HCT116 (cell line): ENCODE data around the gene RNF225. TPM values are rescaled to one million over a fixed set of nuclear protein-coding genes. Genes with fewer than 3 reads are reported as not detected.

Experiments
- ATAC-seq: fragments of 200-7000 bp; cut with Tn5 transposase; 2 replicates; pipeline ENCODE4 v1.9.1; 2020; ENCODE audit warnings: mild to moderate bottlenecking, moderate library complexity
- BruUV-seq: library from RNA; stranded (reverse); fragments of 400-500 nt; replicated peaks from 2 replicates; lab custom pipeline; 2021; lab: Mats Ljungman, UMichigan
- CTCF ChIA-PET: fragments of 300-600 bp; sonication (Branson Sonifier 250); formaldehyde crosslinking; loops from one replicate; lab custom pipeline; 2021; ENCODE audit warnings: antibody characterized with exemption; lab: Charles Lee
- POLR2A ChIA-PET: fragments of 300-600, 350-600 bp; sonication (Branson Sonifier 250); formaldehyde crosslinking; loops from one replicate; lab custom pipeline; 2021; ENCODE audit warnings: antibody characterized with exemption; lab: Charles Lee
- RAD21 ChIA-PET, 2 experiments: fragments of 300-600 bp; sonication (Branson Sonifier 250); formaldehyde crosslinking; loops; one replicate each; lab custom pipeline; 2023; ENCODE audit warnings: low total read pairs in 2 of 2; ENCODE audit not compliant: uncharacterized antibody in 2 of 2, unreplicated experiment in 2 of 2, low non-redundant PET in 1 of 2; lab: Charles Lee
- DNase-seq: peaks from one replicate; pipeline ENCODE4 v3.0.0-alpha.2; 2010; ENCODE audit warnings: low read depth, low spot score
- H2AFZ ChIP-seq: fragments of 200-600 bp; shearing (Covaris generic), sonication (generic); 2 replicates; pipeline ENCODE4 v1.6.1; 2017; ENCODE audit warnings: low read depth, mixed run types, mixed read lengths, antibody characterized with exemption, low read length; ENCODE audit not compliant: poor library complexity, severe bottlenecking
- H3K27ac ChIP-seq: 2 replicates; pipeline ENCODE4 v1.5.1; 2012; ENCODE audit warnings: low read depth, low read length
- H3K27me3 ChIP-seq: fragments of 200-600 bp; sonication (generic); 2 replicates; pipeline ENCODE4 v1.6.1; 2016; ENCODE audit warnings: mixed run types, low read length, mixed read lengths; ENCODE audit not compliant: insufficient read depth
- H3K36me3 ChIP-seq, 2 experiments: fragments of 200-500 bp in 1 of 2; fragments of 200-600 bp in 1 of 2; sonication (Bioruptor generic) in 1 of 2; sonication (generic) in 1 of 2; 2 replicates each; pipeline versions ENCODE4 v1.5.1 to v1.6.1; 2014 to 2016; ENCODE audit warnings: low read length in 2 of 2, inconsistent platforms in 1 of 2, mixed read lengths in 1 of 2, mixed run types in 1 of 2; ENCODE audit not compliant: insufficient read depth in 2 of 2, control insufficient read depth in 1 of 2
- H3K4me1 ChIP-seq, 2 experiments: fragments of 200-600 bp in 1 of 2; sonication (generic) in 1 of 2; 2 replicates each; pipeline versions ENCODE4 v1.5.1 to v1.6.1; 2012 to 2017; ENCODE audit warnings: low read length in 2 of 2, inconsistent platforms in 1 of 2, mild to moderate bottlenecking in 1 of 2, mixed read lengths in 1 of 2, mixed run types in 1 of 2, moderate library complexity in 1 of 2; ENCODE audit not compliant: insufficient read depth in 2 of 2, control insufficient read depth in 1 of 2
- H3K4me2 ChIP-seq: fragments of 200-600 bp; sonication (generic); 2 replicates; pipeline ENCODE4 v1.6.1; 2017; ENCODE audit warnings: mixed run types, low read length, mixed read lengths
- H3K4me3 ChIP-seq, 2 experiments: fragments of 200-600 bp in 1 of 2; sonication (generic) in 1 of 2; replicated peaks in 1 of 2; 2 replicates each; pipeline ENCODE4 v1.5.1; 2011 to 2016; ENCODE audit warnings: low read length in 2 of 2, control low read depth in 1 of 2, low read depth in 1 of 2, mild to moderate bottlenecking in 1 of 2, mixed read lengths in 1 of 2, mixed run types in 1 of 2
- H3K79me2 ChIP-seq: fragments of 200-600 bp; sonication (generic); 2 replicates; pipeline ENCODE4 v1.6.1; 2017; ENCODE audit warnings: mild to moderate bottlenecking, mixed run types, low read length, moderate library complexity, mixed read lengths; ENCODE audit not compliant: insufficient read depth
- H3K9ac ChIP-seq: fragments of 200-600 bp; sonication (generic); 2 replicates; pipeline ENCODE4 v1.6.1; 2016; ENCODE audit warnings: low read length, mixed read lengths
- H3K9me2 ChIP-seq: fragments of 200-600 bp; sonication (generic), shearing (Covaris generic); 2 replicates; pipeline ENCODE4 v1.6.1; 2017; ENCODE audit warnings: mixed run types, mild to moderate bottlenecking, moderate library complexity; ENCODE audit not compliant: insufficient read depth
- H3K9me3 ChIP-seq, 2 experiments: fragments of 200-500 bp in 1 of 2; fragments of 200-600 bp in 1 of 2; sonication (Bioruptor generic) in 1 of 2; sonication (generic) in 1 of 2; 2 replicates each; pipeline ENCODE4 v1.6.1; 2014 to 2017; ENCODE audit warnings: low read length in 2 of 2, mixed read lengths in 2 of 2, inconsistent platforms in 1 of 2, low read depth in 1 of 2, mild to moderate bottlenecking in 1 of 2, mixed run types in 1 of 2, moderate library complexity in 1 of 2; ENCODE audit not compliant: control insufficient read depth in 1 of 2, insufficient read depth in 1 of 2
- H4K20me1 ChIP-seq: fragments of 200-600 bp; sonication (generic), shearing (Covaris generic); 2 replicates; pipeline ENCODE4 v1.6.1; 2017; ENCODE audit warnings: mixed run types, mild to moderate bottlenecking, moderate library complexity; ENCODE audit not compliant: insufficient read depth
- EGR1 ChIP-seq: IDR thresholded peaks from 2 replicates; pipeline ENCODE4 v1.6.1; 2012; ENCODE audit warnings: low read depth
- EZH2 ChIP-seq: fragments of 200-600 bp; sonication (generic); IDR thresholded peaks from 2 replicates; pipeline ENCODE4 v1.6.1; 2017; ENCODE audit warnings: antibody characterized with exemption, mixed run types
- EZH2phosphoT487 ChIP-seq: fragments of 200-600 bp; IDR thresholded peaks from 2 replicates; pipeline ENCODE4 v1.6.1; 2018; ENCODE audit warnings: antibody characterized with exemption, borderline replicate concordance
- FOSL1 ChIP-seq: IDR thresholded peaks from 2 replicates; pipeline ENCODE4 v1.6.1; 2012; ENCODE audit warnings: low read depth
- JUND ChIP-seq: IDR thresholded peaks from 2 replicates; pipeline ENCODE4 v1.6.1; 2012
- POLR2A ChIP-seq: IDR thresholded peaks from 2 replicates; pipeline ENCODE4 v1.7.0; 2011; ENCODE audit warnings: borderline replicate concordance; ENCODE audit not compliant: insufficient read depth, insufficient read length; ENCODE audit errors: extremely low read depth
- RAD21 ChIP-seq: IDR thresholded peaks from 2 replicates; pipeline ENCODE4 v1.6.1; 2012; ENCODE audit warnings: low read depth, mild to moderate bottlenecking
- SP1 ChIP-seq: IDR thresholded peaks from 2 replicates; pipeline ENCODE4 v1.6.1; 2012; ENCODE audit warnings: low read depth
- SRF ChIP-seq: IDR thresholded peaks from 2 replicates; pipeline ENCODE4 v1.6.1; 2012; ENCODE audit warnings: low read depth
- TCF7L2 ChIP-seq: IDR thresholded peaks from 2 replicates; pipeline ENCODE4 v1.7.0; 2011; ENCODE audit warnings: borderline replicate concordance, inconsistent platforms; ENCODE audit not compliant: insufficient read depth, insufficient read length; ENCODE audit errors: extremely low read depth
- YY1 ChIP-seq: IDR thresholded peaks from 2 replicates; pipeline ENCODE4 v1.6.1; 2011; ENCODE audit warnings: low read length, low read depth, moderate library complexity, mild to moderate bottlenecking; ENCODE audit not compliant: insufficient replicate concordance; ENCODE audit errors: extremely low read depth
- ZFX ChIP-seq: fragments of 450-650 bp; IDR thresholded peaks from 2 replicates; pipeline ENCODE4 v1.6.1; 2017
- ZNF274 ChIP-seq: fragments of 200-500 bp; sonication (Bioruptor generic); IDR thresholded peaks from 2 replicates; pipeline ENCODE4 v1.6.1; 2014; ENCODE audit warnings: mild to moderate bottlenecking, low read depth, low read length, inconsistent platforms
- intact Hi-C: fragments of 100-400 bp; cut with micrococcal nuclease; formaldehyde crosslinking; loops from 2 replicates; pipeline ENCODE4 v1.10.0; 2022
- total RNA-seq: library from RNA; stranded (reverse); gene quantifications from one replicate; pipeline ENCODE4 v1.2.1, GENCODE V29; 2021; ENCODE audit not compliant: unreplicated experiment
- TF ChIP-seq, protein P1 (sequence below), 3 experiments: fragments of 200-600 bp in 1 of 3; sonication (generic) in 1 of 3; IDR thresholded peaks in 2 of 3; conservative IDR thresholded peaks in 1 of 3; 2 replicates each; pipeline ENCODE4 v1.5.1; 2012 to 2017; ENCODE audit warnings: low read depth in 2 of 3, low read length in 2 of 3, antibody characterized with exemption in 1 of 3, borderline replicate concordance in 1 of 3, control low read depth in 1 of 3, mild to moderate bottlenecking in 1 of 3, mixed read lengths in 1 of 3, mixed run types in 1 of 3, moderate library complexity in 1 of 3; ENCODE audit not compliant: insufficient read depth in 1 of 3
- TF ChIP-seq, protein P2 (sequence below): IDR thresholded peaks from 2 replicates; pipeline ENCODE4 v1.6.1; 2011; ENCODE audit warnings: mild to moderate bottlenecking, low read length, moderate library complexity; ENCODE audit not compliant: insufficient replicate concordance; ENCODE audit errors: extremely low read depth
- TF ChIP-seq, protein P3 (sequence below): IDR thresholded peaks from 2 replicates; pipeline ENCODE4 v1.6.1; 2012
- TF ChIP-seq, protein P4 (sequence below): IDR thresholded peaks from 2 replicates; pipeline ENCODE4 v1.6.1; 2012; ENCODE audit warnings: low read depth
- TF ChIP-seq, protein P5 (sequence below): IDR thresholded peaks from 2 replicates; pipeline ENCODE4 v1.6.1; 2012

The RNF225 gene
- total RNA-seq, 1 experiment from 2014 or later, result 1.2 TPM

DNA sequence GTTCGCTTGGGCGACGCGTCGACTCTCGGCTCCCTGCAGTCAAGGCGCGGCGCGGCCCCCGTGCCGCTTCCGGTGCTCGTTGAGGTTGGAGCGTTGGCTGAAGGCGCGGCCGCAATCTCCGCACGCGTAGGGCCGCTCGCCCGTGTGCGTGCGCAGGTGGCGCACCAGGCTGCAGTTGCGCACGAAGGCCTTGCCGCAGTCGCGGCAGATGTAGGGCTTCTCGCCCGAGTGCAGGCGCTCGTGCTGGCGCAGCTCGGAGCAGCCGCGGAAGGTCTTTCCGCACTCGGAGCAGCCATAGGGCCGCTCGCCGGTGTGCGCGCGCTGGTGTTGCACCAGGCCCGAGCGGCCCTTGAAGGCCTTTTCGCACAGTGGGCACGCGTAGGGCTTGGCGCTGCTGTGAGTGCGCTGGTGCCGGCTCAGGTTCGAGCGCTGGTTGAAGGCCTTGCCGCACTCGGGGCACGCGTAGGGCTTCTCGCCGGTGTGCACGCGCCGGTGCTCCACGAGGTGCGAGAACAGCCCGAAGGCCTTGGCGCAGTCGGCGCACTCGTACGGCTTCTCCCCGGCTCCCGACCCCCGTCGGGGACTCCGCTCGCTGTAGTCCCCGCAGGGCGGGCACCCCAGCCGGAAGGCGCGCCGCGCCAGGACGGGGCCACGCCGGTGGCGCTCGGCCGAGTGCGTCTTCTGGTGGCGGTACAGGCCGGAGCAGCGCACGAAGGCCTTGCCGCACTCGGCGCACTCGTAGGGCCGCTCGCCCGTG, 27.6 kb upstream of the RNF225 start:
- no peak overlapping the region for H2AFZ ChIP-seq
- ATAC-seq (no peak), DNase-seq (no peak)
- no peaks in the 10 kb centered on the region for H3K36me3 ChIP-seq
- intact Hi-C loops, result no loop called here
- H3K4me1 ChIP-seq, result peaks cover 0 to 9% of the 10 kb centered on the region in 2 experiments; a peak in 2 of 4 replicates
- no peak overlapping the region for H3K27ac ChIP-seq
- RAD21 ChIA-PET, result no interaction called here
- TF ChIP-seq ZNF274 (no peak), JUND (no peak), SP1 (no peak), YY1 (no peak), RAD21 (no peak), ZFX (no peak), EZH2 (no peak), FOSL1 (no peak), POLR2A (no peak), EZH2phosphoT487 (no peak), TCF7L2 (no peak), EGR1 (no peak), SRF (no peak)
- TF ChIP-seq, protein P1, sequence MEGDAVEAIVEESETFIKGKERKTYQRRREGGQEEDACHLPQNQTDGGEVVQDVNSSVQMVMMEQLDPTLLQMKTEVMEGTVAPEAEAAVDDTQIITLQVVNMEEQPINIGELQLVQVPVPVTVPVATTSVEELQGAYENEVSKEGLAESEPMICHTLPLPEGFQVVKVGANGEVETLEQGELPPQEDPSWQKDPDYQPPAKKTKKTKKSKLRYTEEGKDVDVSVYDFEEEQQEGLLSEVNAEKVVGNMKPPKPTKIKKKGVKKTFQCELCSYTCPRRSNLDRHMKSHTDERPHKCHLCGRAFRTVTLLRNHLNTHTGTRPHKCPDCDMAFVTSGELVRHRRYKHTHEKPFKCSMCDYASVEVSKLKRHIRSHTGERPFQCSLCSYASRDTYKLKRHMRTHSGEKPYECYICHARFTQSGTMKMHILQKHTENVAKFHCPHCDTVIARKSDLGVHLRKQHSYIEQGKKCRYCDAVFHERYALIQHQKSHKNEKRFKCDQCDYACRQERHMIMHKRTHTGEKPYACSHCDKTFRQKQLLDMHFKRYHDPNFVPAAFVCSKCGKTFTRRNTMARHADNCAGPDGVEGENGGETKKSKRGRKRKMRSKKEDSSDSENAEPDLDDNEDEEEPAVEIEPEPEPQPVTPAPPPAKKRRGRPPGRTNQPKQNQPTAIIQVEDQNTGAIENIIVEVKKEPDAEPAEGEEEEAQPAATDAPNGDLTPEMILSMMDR (IDR thresholded peaks at IDR 0.05 in 2 of 3, conservative IDR thresholded peaks at IDR 0.05 in 1 of 3; ENCODE audit: borderline replicate concordance in 1 of 3, insufficient read depth in 1 of 3, low read depth in 2 of 3, low read length in 2 of 3), result no peak
- TF ChIP-seq, protein P2, sequence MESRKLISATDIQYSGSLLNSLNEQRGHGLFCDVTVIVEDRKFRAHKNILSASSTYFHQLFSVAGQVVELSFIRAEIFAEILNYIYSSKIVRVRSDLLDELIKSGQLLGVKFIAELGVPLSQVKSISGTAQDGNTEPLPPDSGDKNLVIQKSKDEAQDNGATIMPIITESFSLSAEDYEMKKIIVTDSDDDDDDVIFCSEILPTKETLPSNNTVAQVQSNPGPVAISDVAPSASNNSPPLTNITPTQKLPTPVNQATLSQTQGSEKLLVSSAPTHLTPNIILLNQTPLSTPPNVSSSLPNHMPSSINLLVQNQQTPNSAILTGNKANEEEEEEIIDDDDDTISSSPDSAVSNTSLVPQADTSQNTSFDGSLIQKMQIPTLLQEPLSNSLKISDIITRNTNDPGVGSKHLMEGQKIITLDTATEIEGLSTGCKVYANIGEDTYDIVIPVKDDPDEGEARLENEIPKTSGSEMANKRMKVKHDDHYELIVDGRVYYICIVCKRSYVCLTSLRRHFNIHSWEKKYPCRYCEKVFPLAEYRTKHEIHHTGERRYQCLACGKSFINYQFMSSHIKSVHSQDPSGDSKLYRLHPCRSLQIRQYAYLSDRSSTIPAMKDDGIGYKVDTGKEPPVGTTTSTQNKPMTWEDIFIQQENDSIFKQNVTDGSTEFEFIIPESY, result no peak
- TF ChIP-seq, protein P3, sequence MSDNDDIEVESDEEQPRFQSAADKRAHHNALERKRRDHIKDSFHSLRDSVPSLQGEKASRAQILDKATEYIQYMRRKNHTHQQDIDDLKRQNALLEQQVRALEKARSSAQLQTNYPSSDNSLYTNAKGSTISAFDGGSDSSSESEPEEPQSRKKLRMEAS, result no peak
- TF ChIP-seq, protein P4, sequence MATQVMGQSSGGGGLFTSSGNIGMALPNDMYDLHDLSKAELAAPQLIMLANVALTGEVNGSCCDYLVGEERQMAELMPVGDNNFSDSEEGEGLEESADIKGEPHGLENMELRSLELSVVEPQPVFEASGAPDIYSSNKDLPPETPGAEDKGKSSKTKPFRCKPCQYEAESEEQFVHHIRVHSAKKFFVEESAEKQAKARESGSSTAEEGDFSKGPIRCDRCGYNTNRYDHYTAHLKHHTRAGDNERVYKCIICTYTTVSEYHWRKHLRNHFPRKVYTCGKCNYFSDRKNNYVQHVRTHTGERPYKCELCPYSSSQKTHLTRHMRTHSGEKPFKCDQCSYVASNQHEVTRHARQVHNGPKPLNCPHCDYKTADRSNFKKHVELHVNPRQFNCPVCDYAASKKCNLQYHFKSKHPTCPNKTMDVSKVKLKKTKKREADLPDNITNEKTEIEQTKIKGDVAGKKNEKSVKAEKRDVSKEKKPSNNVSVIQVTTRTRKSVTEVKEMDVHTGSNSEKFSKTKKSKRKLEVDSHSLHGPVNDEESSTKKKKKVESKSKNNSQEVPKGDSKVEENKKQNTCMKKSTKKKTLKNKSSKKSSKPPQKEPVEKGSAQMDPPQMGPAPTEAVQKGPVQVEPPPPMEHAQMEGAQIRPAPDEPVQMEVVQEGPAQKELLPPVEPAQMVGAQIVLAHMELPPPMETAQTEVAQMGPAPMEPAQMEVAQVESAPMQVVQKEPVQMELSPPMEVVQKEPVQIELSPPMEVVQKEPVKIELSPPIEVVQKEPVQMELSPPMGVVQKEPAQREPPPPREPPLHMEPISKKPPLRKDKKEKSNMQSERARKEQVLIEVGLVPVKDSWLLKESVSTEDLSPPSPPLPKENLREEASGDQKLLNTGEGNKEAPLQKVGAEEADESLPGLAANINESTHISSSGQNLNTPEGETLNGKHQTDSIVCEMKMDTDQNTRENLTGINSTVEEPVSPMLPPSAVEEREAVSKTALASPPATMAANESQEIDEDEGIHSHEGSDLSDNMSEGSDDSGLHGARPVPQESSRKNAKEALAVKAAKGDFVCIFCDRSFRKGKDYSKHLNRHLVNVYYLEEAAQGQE, result no peak
- TF ChIP-seq, protein P5, sequence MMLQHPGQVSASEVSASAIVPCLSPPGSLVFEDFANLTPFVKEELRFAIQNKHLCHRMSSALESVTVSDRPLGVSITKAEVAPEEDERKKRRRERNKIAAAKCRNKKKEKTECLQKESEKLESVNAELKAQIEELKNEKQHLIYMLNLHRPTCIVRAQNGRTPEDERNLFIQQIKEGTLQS, result no peak
- H3K4me3 ChIP-seq, result no peak overlapping the region
- no peaks in the 10 kb centered on the region for H3K79me2 ChIP-seq
- no TSS peak for BruUV-seq
- H3K4me2 ChIP-seq, result no peak overlapping the region
- no peaks in the 10 kb centered on the region for H3K9me2 ChIP-seq
- CTCF ChIA-PET, result no interaction called here
- no peaks in the 10 kb centered on the region for H4K20me1 ChIP-seq
- POLR2A ChIA-PET, result no interaction called here
- H3K27me3 ChIP-seq, result no peaks in the 10 kb centered on the region
- H3K9me3 ChIP-seq, result no peaks in the 10 kb centered on the region
- H3K9ac ChIP-seq, result no peak overlapping the region
